ENCODE results near the gene KMT5C.

Gene KMT5C

GRCh38 chr19:55385724-55386492, 46.2 kb downstream of the KMT5C start, which contains the start of gene RPL28:
Gene RPL28 (plus strand): TSS chr19:55385932. CDS start chr19:55386358, 426 bp downstream.
- DNase-seq: no peak

- no peak for DNase-seq
These were observed 46.9 kb downstream of the KMT5C start for GRCh38 chr19:55386493-55386971.

GRCh38 chr19:55387736-55388497, 48.2 kb downstream of the KMT5C start:
- no peak for DNase-seq

- no peak for DNase-seq
These were observed 50.0 kb downstream of the KMT5C start for GRCh38 chr19:55389386-55390317.

DNA sequence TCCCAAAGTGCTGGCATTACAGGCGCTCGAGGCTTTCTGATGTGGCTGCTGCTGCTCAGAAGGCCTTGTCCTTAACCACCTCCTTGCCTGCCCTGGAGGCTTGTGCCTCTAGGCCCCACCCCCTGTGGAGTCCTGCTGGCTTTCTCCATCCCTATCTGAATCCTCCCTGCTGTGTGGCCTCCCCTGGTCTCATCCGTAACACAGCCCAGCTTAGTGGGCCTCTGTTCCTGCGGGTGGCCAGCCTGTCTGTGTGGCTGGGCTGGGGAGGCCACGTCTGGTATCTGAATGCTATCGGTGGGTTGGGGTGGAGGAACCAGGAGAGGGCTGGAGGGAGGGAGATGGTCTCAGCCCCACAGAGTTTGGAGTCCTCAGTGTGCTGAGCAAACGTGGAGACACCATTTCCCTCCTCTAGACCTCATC, 50.8 kb downstream of the KMT5C start:
- DNase-seq: no peak

- no peak for DNase-seq
These were observed 51.6 kb downstream of the KMT5C start for GRCh38 chr19:55391191-55391670.

DNA sequence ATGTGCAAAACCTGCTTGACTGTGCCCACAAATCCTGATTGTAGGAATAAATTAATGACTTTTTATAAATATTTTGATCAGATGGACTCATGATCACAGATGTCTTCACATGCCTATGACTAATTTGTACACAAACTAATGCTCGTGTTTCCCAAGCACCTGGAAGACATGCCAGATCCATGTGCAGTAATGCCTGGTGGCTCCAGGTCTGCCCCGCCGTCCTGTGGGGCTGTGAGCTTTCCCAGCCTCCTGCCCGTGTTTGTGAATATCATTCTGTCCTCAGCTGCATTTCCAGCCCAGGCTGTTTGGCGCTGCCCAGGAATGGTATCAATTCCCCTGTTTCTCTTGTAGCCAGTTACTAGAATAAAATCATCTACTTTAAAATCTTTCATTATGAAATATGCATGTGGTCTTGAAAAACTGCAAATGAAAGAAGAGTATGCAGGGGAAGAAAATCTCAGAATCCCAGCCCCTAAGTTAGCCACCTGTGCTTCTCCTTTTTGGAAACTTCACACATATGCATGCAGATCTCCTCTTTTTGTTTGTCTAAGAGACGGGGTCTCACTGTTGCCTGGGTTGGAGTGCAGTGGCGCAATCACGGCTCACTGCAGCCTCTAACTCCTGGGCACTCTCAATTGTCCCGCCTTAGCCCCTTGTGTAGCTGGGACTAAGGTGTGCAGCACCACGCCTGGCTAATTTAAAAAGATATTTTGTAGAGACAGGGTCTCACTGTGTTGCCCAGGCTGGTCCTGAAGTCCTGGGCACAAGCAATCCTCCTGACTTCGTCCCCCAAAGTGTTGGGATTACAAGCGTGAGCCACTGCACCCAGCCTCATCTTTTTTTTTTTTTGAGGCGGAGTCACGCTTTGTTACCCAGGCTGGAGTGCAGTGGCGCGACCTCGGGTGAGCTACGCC, 52.3 kb downstream of the KMT5C start:
- no peak for DNase-seq

GRCh38 chr19:55392820-55393761, 53.4 kb downstream of the KMT5C start:
- no peak for DNase-seq

Measured in right kidney (tissue), 1 donor.